Measurements from ENCODE around the gene BCAS3.

The BCAS3 gene

GRCh38 chr17:61058066-61058465 is 380.4 kb downstream of the BCAS3 start:
- CTCF ChIA-PET = no interaction called here
- POLR2A ChIA-PET = no interaction called here
- no peak for DNase-seq (ENCODE audit: extremely low spot score)
- TF ChIP-seq SUZ12 (IDR thresholded peaks at IDR 0.05) = no peak
- no peak for TF ChIP-seq ZNF384 (IDR thresholded peaks at IDR 0.05)
- TF ChIP-seq PKNOX1 (IDR thresholded peaks at IDR 0.05) = no peak
- no peak for TF ChIP-seq L3MBTL2 (conservative IDR thresholded peaks at IDR 0.05)
- no peak for TF ChIP-seq CTBP1 (IDR thresholded peaks at IDR 0.05; ENCODE audit: borderline replicate concordance)
- no peak for TF ChIP-seq ELF4 (IDR thresholded peaks at IDR 0.05)
- TF ChIP-seq NFRKB (IDR thresholded peaks at IDR 0.05) = no peak
- TF ChIP-seq SP1 (IDR thresholded peaks at IDR 0.05) = no peak
- TF ChIP-seq FOXA1 (IDR thresholded peaks at IDR 0.05) = no peak
- TF ChIP-seq HDGF (IDR thresholded peaks at IDR 0.05; ENCODE audit: borderline replicate concordance) = no peak
- no peak for TF ChIP-seq FOXM1 (IDR thresholded peaks at IDR 0.05; ENCODE audit: borderline replicate concordance)
- TF ChIP-seq FOXK2 (IDR thresholded peaks at IDR 0.05) = no peak
- no peak for TF ChIP-seq TARDBP (IDR thresholded peaks at IDR 0.05)
- no peak for TF ChIP-seq BHLHE40 (IDR thresholded peaks at IDR 0.05; ENCODE audit: borderline replicate concordance)
- no peak for TF ChIP-seq LEF1 (IDR thresholded peaks at IDR 0.05; ENCODE audit: borderline replicate concordance)
- no peak for TF ChIP-seq ARNT (IDR thresholded peaks at IDR 0.05)

GRCh38 chr17:61063528-61063927 is 385.9 kb downstream of the BCAS3 start:
- no peak for DNase-seq (ENCODE audit: extremely low spot score)
- ChIA-PET POLR2A (no interaction called here), CTCF (no interaction called here)
- no peak for TF ChIP-seq FOXM1 (IDR thresholded peaks at IDR 0.05; ENCODE audit: borderline replicate concordance)
- TF ChIP-seq ZNF384 (IDR thresholded peaks at IDR 0.05) = no peak
- no peak for TF ChIP-seq CTBP1 (IDR thresholded peaks at IDR 0.05; ENCODE audit: borderline replicate concordance)
- no peak for TF ChIP-seq FOXK2 (IDR thresholded peaks at IDR 0.05)

GRCh38 chr17:61064087-61064951 is 386.7 kb downstream of the BCAS3 start:
- ChIA-PET POLR2A (no interaction called here), CTCF (interaction anchor here (0.6 kb wide), 1 partner anchor 11 kb away, joined by 4 read pairs; no protein-coding TSS in a partner anchor)
- no peak for DNase-seq (ENCODE audit: extremely low spot score)
- no peak for TF ChIP-seq ZNF384 (IDR thresholded peaks at IDR 0.05)
- no peak for TF ChIP-seq L3MBTL2 (conservative IDR thresholded peaks at IDR 0.05)
- TF ChIP-seq CTBP1 (IDR thresholded peaks at IDR 0.05; ENCODE audit: borderline replicate concordance) = no peak
- TF ChIP-seq SP1 (IDR thresholded peaks at IDR 0.05) = no peak
- TF ChIP-seq FOXK2 (IDR thresholded peaks at IDR 0.05) = no peak
- no peak for TF ChIP-seq ELF4 (IDR thresholded peaks at IDR 0.05)
- no peak for TF ChIP-seq HDGF (IDR thresholded peaks at IDR 0.05; ENCODE audit: borderline replicate concordance)
- no peak for TF ChIP-seq SUZ12 (IDR thresholded peaks at IDR 0.05)
- no peak for TF ChIP-seq FOXA1 (IDR thresholded peaks at IDR 0.05)

- no peak for TF ChIP-seq FOXM1 (IDR thresholded peaks at IDR 0.05; ENCODE audit: borderline replicate concordance)
- no peak for TF ChIP-seq PKNOX1 (IDR thresholded peaks at IDR 0.05)
- TF ChIP-seq FOXA1 (IDR thresholded peaks at IDR 0.05) = no peak
- TF ChIP-seq HDGF (IDR thresholded peaks at IDR 0.05; ENCODE audit: borderline replicate concordance) = no peak
- TF ChIP-seq BHLHE40 (IDR thresholded peaks at IDR 0.05; ENCODE audit: borderline replicate concordance) = no peak
- TF ChIP-seq SP1 (IDR thresholded peaks at IDR 0.05) = no peak
- TF ChIP-seq SUZ12 (IDR thresholded peaks at IDR 0.05) = no peak
Measured at GRCh38 chr17:61065263-61065773, 387.7 kb downstream of the BCAS3 start.

GRCh38 chr17:61066062-61066461 is 388.4 kb downstream of the BCAS3 start:
- DNase-seq (ENCODE audit: extremely low spot score) = no peak
- ChIA-PET POLR2A (no interaction called here), CTCF (interaction anchor here (0.8 kb wide), 2 partner anchors 16 to 170 kb away, joined by 3 read pairs; no protein-coding TSS in a partner anchor)
- no peak for TF ChIP-seq BHLHE40 (IDR thresholded peaks at IDR 0.05; ENCODE audit: borderline replicate concordance)

More at GRCh38 chr17:61065263-61065773, 387.7 kb downstream of the BCAS3 start:
- ChIA-PET CTCF (interaction anchor here (0.8 kb wide), 1 partner anchor 17 kb away, joined by 3 read pairs; no protein-coding TSS in a partner anchor), POLR2A (no interaction called here)
- peak; percentile 19 for DNase-seq (ENCODE audit: extremely low spot score)

GRCh38 chr17:61070649-61071048 is 393.0 kb downstream of the BCAS3 start:
- no peak for DNase-seq (ENCODE audit: extremely low spot score)
- POLR2A ChIA-PET = no interaction called here
- TF ChIP-seq NFRKB (IDR thresholded peaks at IDR 0.05) (no peak), FOXM1 (IDR thresholded peaks at IDR 0.05; ENCODE audit: borderline replicate concordance) (no peak), L3MBTL2 (conservative IDR thresholded peaks at IDR 0.05) (no peak), SP1 (IDR thresholded peaks at IDR 0.05) (no peak), ELF4 (IDR thresholded peaks at IDR 0.05) (no peak), CTBP1 (IDR thresholded peaks at IDR 0.05; ENCODE audit: borderline replicate concordance) (no peak), SUZ12 (IDR thresholded peaks at IDR 0.05) (no peak), TARDBP (IDR thresholded peaks at IDR 0.05) (no peak)
- CTCF ChIA-PET = no interaction called here

GRCh38 chr17:61072648-61073047 is 395.0 kb downstream of the BCAS3 start:
- DNase-seq (ENCODE audit: extremely low spot score) = no peak
- CTCF ChIA-PET = interaction anchor here (0.7 kb wide), 1 partner anchor 16 kb away, joined by 3 read pairs; no protein-coding TSS in a partner anchor
- POLR2A ChIA-PET = no interaction called here
- TF ChIP-seq BHLHE40 (IDR thresholded peaks at IDR 0.05; ENCODE audit: borderline replicate concordance) (no peak), TARDBP (IDR thresholded peaks at IDR 0.05) (no peak), ELF4 (IDR thresholded peaks at IDR 0.05) (no peak), CTBP1 (IDR thresholded peaks at IDR 0.05; ENCODE audit: borderline replicate concordance) (no peak), ZNF384 (IDR thresholded peaks at IDR 0.05) (no peak), HDGF (IDR thresholded peaks at IDR 0.05; ENCODE audit: borderline replicate concordance) (no peak)
